Upper lobe of left lung (tissue), 6 donors: Measurements from ENCODE around the gene ITGA5. TPM values are rescaled to one million over a fixed set of nuclear protein-coding genes. Genes with fewer than 3 reads are reported as not detected.

Experiments used
- ATAC-seq, 2 donors: fragments of 200-7000 bp; cut with Tn5 transposase; one replicate each; pipeline ENCODE4 v1.9.1; 2022; ENCODE audit warnings: mild to moderate bottlenecking in 2 of 2, moderate library complexity in 2 of 2; ENCODE audit not compliant: low FRiP score in 2 of 2
- DNase-seq, 2 donors: peaks; one replicate each; pipeline ENCODE4 v3.0.0-alpha.2; 2019 to 2020
- H3K27ac ChIP-seq, 4 donors: fragments of 200-600 bp; sonication (generic); one replicate each; pipeline ENCODE4 v1.5.1; 2016 to 2019
- H3K27me3 ChIP-seq, 4 donors: fragments of 200-600 bp; sonication (generic); one replicate each; pipeline ENCODE4 v1.5.1; 2017 to 2019
- H3K36me3 ChIP-seq, 4 donors: fragments of 200-600 bp; sonication (generic); one replicate each; pipeline ENCODE4 v1.5.1; 2016 to 2019
- H3K4me1 ChIP-seq, 4 donors: fragments of 200-600 bp; sonication (generic); one replicate each; pipeline ENCODE4 v1.5.1; 2018 to 2019
- H3K4me3 ChIP-seq, 4 donors: fragments of 200-600 bp; sonication (generic); one replicate each; pipeline ENCODE4 v1.5.1; 2017 to 2019; ENCODE audit warnings: mild to moderate bottlenecking in 2 of 4, moderate library complexity in 1 of 4
- H3K9me3 ChIP-seq, 4 donors: fragments of 200-600 bp; sonication (generic); one replicate each; pipeline ENCODE4 v1.5.1; 2018 to 2019
- EP300 ChIP-seq, 4 donors: sonication (generic); formaldehyde crosslinking; IDR thresholded peaks; one replicate each; pipeline ENCODE4 v1.5.1; 2017; ENCODE audit warnings: antibody characterized with exemption in 4 of 4, control low read depth in 2 of 4
- POLR2A ChIP-seq, 4 donors: fragments of 450-650 bp; IDR thresholded peaks; one replicate each; pipeline ENCODE4 v1.5.1; 2016 to 2017; ENCODE audit warnings: antibody characterized with exemption in 4 of 4, mild to moderate bottlenecking in 2 of 4
- POLR2AphosphoS5 ChIP-seq, 2 donors: sonication (generic); formaldehyde crosslinking; IDR thresholded peaks; one replicate each; pipeline ENCODE4 v1.5.1; 2017; ENCODE audit warnings: antibody characterized with exemption in 2 of 2
- WGBS, 2 donors: methylation state at CpG; one replicate each; pipeline ENCODE4 v1.1.5; 2017 to 2018; 5-methylcytosine and 5-hydroxymethylcytosine counted together
- total RNA-seq, 6 donors: library from RNA; depleted of rRNA in 4 of 6; stranded (reverse); fragments of >200 nt in 4 of 6; gene quantifications; one replicate each; pipeline versions ENCODE4 v1.1.0 to v1.2.1, GENCODE V29; 2016 to 2021
- TF ChIP-seq, protein P1 (sequence below), 6 experiments: fragments of 450-650 bp in 4 of 6; fragments of 200-600 bp in 2 of 6; sonication (generic) in 2 of 6; IDR thresholded peaks; one replicate each; pipeline ENCODE4 v1.5.1; 2016 to 2019; ENCODE audit warnings: antibody characterized with exemption in 6 of 6
- donor health status: DM: no; HTN: no; CAD: no; lungs with moderate emphysema.
- donor health status: DM: no; HTN: yes; CAD: no; lungs with severe emphysema.

ITGA5 gene
- total RNA-seq, 6 donors from 2014 or later: 48.3 to 146 (median 92.6) TPM

DNA sequence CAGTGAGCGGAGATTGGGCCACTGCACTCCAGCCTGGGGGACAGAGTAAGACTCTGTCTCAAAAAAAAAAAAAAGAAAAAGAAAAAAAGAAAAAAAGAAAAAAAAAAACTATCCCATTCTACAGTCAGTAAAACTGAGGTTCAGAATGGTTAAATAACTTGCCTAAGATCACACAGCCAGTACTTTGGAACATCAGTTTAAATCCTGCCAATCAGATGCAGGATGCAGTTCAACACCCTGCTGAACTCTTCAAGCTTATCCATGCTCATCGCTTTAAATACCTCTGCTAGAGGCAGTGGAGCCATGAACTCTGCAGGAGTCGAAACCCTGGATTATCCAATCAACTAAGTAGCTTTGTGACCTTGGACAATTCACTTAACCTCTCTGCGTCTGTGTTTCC, 37.9 kb downstream of the ITGA5 start:
- no peak for DNase-seq

DNA sequence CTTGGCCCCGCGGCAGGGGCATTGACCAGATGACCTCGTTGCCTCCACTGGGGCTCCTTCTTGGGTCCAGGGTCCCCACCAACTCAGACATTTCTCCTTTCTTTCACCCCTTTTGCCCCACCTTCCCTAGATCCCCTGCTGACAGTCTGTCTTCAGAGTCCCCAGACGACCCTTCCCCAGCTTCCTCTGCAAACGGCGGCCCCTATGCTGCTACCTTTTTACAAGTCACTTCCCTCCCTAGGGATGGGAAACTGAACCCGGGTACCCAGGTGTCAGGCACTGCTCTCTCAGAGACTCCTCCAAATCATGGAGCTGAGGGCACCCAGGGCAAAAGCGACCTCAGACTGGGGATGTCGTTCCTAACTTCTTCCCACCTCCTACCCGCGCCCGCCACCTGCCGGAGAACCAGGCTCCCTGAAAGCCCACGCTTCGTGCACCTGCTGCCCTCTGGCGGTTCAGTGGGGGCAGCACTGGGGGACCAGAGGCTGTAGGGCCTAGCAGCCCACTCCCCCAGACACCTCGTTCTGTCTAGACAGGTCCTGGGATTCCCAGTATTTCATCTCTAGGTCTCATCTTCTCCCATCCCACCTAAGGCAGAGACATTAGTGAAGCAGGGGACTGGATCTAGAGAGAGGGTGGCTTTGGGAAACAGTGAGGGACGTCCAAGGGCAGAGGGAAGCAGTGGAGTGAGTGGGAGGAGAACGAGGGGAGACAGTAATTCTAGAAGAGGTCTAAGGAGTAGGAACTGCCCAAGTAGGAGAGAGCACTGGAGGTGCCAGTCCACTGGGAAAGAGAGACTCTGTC, 39.5 kb downstream of the ITGA5 start:
- TF ChIP-seq POLR2AphosphoS5 (IDR thresholded peaks at IDR 0.05) (no peak), EP300 (IDR thresholded peaks at IDR 0.05) (no peak), POLR2A (IDR thresholded peaks at IDR 0.05) (peak in 1 of 4 donors; percentile 4)
- TF ChIP-seq, protein P1, sequence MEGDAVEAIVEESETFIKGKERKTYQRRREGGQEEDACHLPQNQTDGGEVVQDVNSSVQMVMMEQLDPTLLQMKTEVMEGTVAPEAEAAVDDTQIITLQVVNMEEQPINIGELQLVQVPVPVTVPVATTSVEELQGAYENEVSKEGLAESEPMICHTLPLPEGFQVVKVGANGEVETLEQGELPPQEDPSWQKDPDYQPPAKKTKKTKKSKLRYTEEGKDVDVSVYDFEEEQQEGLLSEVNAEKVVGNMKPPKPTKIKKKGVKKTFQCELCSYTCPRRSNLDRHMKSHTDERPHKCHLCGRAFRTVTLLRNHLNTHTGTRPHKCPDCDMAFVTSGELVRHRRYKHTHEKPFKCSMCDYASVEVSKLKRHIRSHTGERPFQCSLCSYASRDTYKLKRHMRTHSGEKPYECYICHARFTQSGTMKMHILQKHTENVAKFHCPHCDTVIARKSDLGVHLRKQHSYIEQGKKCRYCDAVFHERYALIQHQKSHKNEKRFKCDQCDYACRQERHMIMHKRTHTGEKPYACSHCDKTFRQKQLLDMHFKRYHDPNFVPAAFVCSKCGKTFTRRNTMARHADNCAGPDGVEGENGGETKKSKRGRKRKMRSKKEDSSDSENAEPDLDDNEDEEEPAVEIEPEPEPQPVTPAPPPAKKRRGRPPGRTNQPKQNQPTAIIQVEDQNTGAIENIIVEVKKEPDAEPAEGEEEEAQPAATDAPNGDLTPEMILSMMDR (IDR thresholded peaks at IDR 0.05): peak; percentile 98 to 100 (median 99)
- Histone ChIP-seq H3K27me3 (no peaks in the 10 kb centered on the region), H3K4me1 (peaks cover 6 to 16% (median 11%) of the 10 kb centered on the region in 4 donors), H3K27ac (peak overlapping the region in 2 of 4 donors; percentile 49 to 69), H3K4me3 (peak overlapping the region in 3 of 4 donors; percentile 46 to 53 (median 50)), H3K9me3 (no peaks in the 10 kb centered on the region), H3K36me3 (peaks cover 0 to 9% (median 0%) of the 10 kb centered on the region in 4 donors)
- DNase-seq (peak; percentile 93 to 94), ATAC-seq (peak; percentile 90 to 93)
- 15 to 16% methylated on average over 19 of the region's 19 CpGs for WGBS, 2 donors

More for the DNA sequence above, 37.9 kb downstream of the ITGA5 start:
- Histone ChIP-seq H3K27ac (no peak overlapping the region), H3K9me3 (no peaks in the 10 kb centered on the region), H3K4me3 (no peak overlapping the region), H3K36me3 (peaks cover 0 to 9% (median 0%) of the 10 kb centered on the region in 4 donors), H3K4me1 (peaks cover 11 to 27% (median 17%) of the 10 kb centered on the region in 4 donors), H3K27me3 (no peaks in the 10 kb centered on the region)
- 87 to 90% methylated on average over 4 of the region's 4 CpGs for WGBS, 2 donors
- TF ChIP-seq, protein P1 (IDR thresholded peaks at IDR 0.05): no peak
- no peak for TF ChIP-seq EP300 (IDR thresholded peaks at IDR 0.05)
- no peak for TF ChIP-seq POLR2AphosphoS5 (IDR thresholded peaks at IDR 0.05)
- TF ChIP-seq POLR2A (IDR thresholded peaks at IDR 0.05): no peak
- ATAC-seq: no peak

DNA sequence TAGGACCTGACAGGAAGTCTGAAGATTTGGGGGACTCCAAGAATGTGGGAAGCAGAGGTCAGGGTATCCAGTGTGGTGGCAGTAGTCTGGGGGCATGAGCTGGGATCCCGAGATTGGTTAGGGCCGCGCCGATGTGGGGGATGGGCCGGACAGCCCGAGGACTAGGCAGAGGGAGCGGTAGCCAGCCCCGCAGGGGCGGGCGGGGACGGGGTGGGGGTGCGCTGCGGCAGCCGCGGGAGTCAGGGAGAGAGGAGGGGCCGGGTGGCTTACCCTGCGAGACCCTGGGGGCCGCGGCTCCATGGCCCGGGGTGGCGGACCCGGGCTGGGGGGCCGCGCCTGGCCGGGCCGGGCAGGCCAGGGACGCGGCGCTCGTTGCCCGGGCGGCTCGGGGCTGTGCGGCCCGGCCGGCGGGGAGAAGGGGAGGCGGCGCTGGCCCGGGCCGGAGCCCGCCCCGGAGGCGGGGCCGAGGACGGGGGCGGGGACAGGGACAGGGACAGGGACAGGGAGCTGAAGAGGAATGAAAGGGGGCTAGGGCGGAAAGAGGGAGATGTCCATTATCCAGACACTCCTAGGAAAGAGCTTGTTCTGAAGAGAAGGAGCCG, 40.2 kb downstream of the ITGA5 start:
- H3K4me3 ChIP-seq: peak overlapping the region in 3 of 4 donors; percentile 46 to 53 (median 50)
- H3K9me3 ChIP-seq: no peaks in the 10 kb centered on the region
- H3K36me3 ChIP-seq: peaks cover 0 to 9% (median 0%) of the 10 kb centered on the region in 4 donors
- H3K27ac ChIP-seq: peak overlapping the region in 2 of 4 donors; percentile 49 to 69
- peak; percentile 54 to 94 for DNase-seq
- TF ChIP-seq, protein P1 (IDR thresholded peaks at IDR 0.05): no peak
- TF ChIP-seq EP300 (IDR thresholded peaks at IDR 0.05) (no peak), POLR2AphosphoS5 (IDR thresholded peaks at IDR 0.05) (no peak), POLR2A (IDR thresholded peaks at IDR 0.05) (no peak)
- 23 to 35% methylated on average over 31 to 39 of the region's 49 CpGs for WGBS, 2 donors
- ATAC-seq: peak; percentile 80 to 87
- no peaks in the 10 kb centered on the region for H3K27me3 ChIP-seq
- peaks cover 5 to 21% (median 12%) of the 10 kb centered on the region in 4 donors for H3K4me1 ChIP-seq

DNA sequence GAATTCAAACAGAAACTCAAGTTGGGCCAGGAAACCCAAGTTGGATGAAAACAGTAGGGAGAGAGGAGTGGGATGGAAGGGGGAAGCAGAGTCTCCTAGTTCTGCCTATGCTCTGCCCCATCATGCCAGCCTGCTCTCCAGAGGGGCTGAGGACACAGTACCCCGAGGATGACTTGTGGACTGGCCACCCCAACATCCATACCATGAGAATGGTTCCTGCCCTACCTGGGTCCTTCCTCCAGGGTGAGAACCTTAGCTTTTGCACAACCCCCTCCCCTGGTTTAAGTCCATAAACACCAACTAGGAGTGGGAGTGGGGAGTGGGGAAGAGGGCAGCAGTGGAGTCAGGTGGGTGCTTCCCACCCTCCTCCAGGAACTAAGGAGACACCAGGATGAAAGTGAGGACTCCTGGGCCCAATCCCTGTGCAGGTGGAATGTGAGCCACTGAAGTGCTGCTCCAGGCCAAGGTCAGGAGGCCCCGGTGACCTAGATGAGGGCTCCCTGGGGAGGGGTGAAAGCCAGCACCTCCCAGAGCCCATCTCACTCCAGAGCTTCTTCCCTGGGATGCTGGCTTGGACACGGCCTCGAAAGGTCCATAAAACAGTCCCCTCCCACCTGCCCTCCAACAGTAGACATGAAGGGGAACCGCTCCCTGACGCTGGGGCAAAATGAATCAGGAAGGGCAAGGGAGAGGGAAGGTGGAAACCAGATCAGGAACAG, 41.1 kb downstream of the ITGA5 start:
- H3K27ac ChIP-seq: no peak overlapping the region
- TF ChIP-seq, protein P1 (IDR thresholded peaks at IDR 0.05): no peak
- TF ChIP-seq POLR2A (IDR thresholded peaks at IDR 0.05) (no peak), EP300 (IDR thresholded peaks at IDR 0.05) (no peak)
- no peak for ATAC-seq
- peaks cover 5 to 29% (median 17%) of the 10 kb centered on the region in 4 donors for H3K4me1 ChIP-seq
- no peaks in the 10 kb centered on the region for H3K9me3 ChIP-seq
- H3K4me3 ChIP-seq: no peak overlapping the region
- no peak for DNase-seq
- H3K27me3 ChIP-seq: no peaks in the 10 kb centered on the region
- 77 to 91% methylated on average over 5 to 6 of the region's 6 CpGs for WGBS, 2 donors
- H3K36me3 ChIP-seq: peaks cover 0 to 9% (median 0%) of the 10 kb centered on the region in 4 donors
